Measurements from ENCODE around the gene GID8. TPM values are rescaled to one million over a fixed set of nuclear protein-coding genes. Genes with fewer than 3 reads are reported as not detected.
A peak's percentile ranks its signal among the peaks of the same experiment; 100 is the strongest.

Gene GID8
- total and polyA plus RNA-seq, 2 donors (not counting 3 experiments of a cell fraction or from before 2014, with no cell fraction given): 25.3 to 34.6 TPM

GRCh38 chr20:62929051-62929538 is 8.9 kb upstream of the GID8 start:
- TF ChIP-seq FOS (IDR thresholded peaks at IDR 0.05; ENCODE audit: borderline replicate concordance, insufficient read depth, low read length) (no peak), POLR2AphosphoS5 (IDR thresholded peaks at IDR 0.05; ENCODE audit: insufficient read depth, low read depth, low read length) (peak; percentile 36)
- TF ChIP-seq, protein P1, sequence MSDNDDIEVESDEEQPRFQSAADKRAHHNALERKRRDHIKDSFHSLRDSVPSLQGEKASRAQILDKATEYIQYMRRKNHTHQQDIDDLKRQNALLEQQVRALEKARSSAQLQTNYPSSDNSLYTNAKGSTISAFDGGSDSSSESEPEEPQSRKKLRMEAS (IDR thresholded peaks at IDR 0.05; ENCODE audit: insufficient read depth, insufficient read length): no peak
- Histone ChIP-seq H3K9me1 (replicated peaks; ENCODE audit: control insufficient read depth, extremely low read depth, insufficient read depth, low read length) (no peaks in the 10 kb centered on the region), H2AFZ (ENCODE audit: low read depth, low read length) (no peak overlapping the region), H3K36me3 (ENCODE audit: control insufficient read depth in 2 of 2, extremely low read depth in 1 of 2, insufficient read depth in 2 of 2, low read length in 2 of 2) (peaks cover 2 to 4% of the 10 kb centered on the region in 2 experiments), H3K9me3 (replicated peaks; ENCODE audit: control insufficient read depth, insufficient read depth, low read length) (no peaks in the 10 kb centered on the region), H3K79me2 (ENCODE audit: control insufficient read depth, insufficient read depth, low read length) (peaks cover 94% of the 10 kb centered on the region), H3K27ac (ENCODE audit: insufficient read depth, low read depth, low read length) (peak overlapping the region; percentile 41), H3K4me1 (ENCODE audit: control insufficient read depth, extremely low read depth, insufficient read depth, low read length) (peaks cover 34% of the 10 kb centered on the region), H3K9ac (replicated peaks; ENCODE audit: extremely low read depth, insufficient read depth, low read length) (peak overlapping the region; percentile 60), H3K4me2 (ENCODE audit: insufficient read depth, low read length) (peak overlapping the region; percentile 64), H3K27me3 (ENCODE audit: control insufficient read depth in 2 of 2, insufficient read depth in 2 of 2, low read length in 2 of 2) (no peaks in the 10 kb centered on the region), H3K4me3 (replicated peaks in 1 of 3; ENCODE audit: insufficient read depth in 1 of 3, low read depth in 1 of 3, low read length in 3 of 3) (peak overlapping the region; percentile 8 to 59 (median 58)), H4K20me1 (replicated peaks; ENCODE audit: control insufficient read depth, extremely low read depth, insufficient read depth, low read length) (no peaks in the 10 kb centered on the region)
- POLR2A ChIA-PET: no interaction called here
- DNase-seq (ENCODE audit: low read depth, low spot score) (peak; percentile 54), FAIRE-seq (peak; percentile 69)
- CTCF ChIA-PET: interaction anchor here (1.3 kb wide), 1 partner anchor 28 kb away, joined by 5 read pairs; no protein-coding TSS in a partner anchor
- dilution Hi-C loops (cut with MboI; ENCODE audit: extremely low pct_ligation_motif_present, low sequenced_read_pairs): no loop called here
- BruUV-seq (replicated peaks): no TSS peak
- intact Hi-C loops (cut with micrococcal nuclease): loop anchor here (1.0 kb wide), 1 partner anchor 8 kb away; no protein-coding TSS in a partner anchor

DNA sequence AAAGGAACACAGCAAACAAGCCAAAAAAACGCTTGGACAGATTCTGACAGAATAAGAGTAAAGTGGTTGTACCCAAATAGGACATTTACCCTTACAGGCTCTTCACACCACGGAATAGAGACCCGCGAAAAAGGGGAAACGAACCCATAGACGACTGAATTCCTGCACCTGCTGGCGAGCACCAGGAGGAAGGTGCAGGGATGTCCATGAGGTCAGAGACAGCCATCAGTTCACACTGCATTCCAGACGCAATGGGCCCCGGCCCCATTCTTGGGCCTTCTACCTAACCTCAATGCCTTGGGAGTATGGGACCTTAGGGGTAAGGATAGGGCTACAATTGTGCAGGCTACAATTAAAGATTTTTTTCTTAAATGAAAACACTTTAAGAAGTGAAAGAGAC is 6.5 kb upstream of the GID8 start:
- Histone ChIP-seq H3K4me2 (ENCODE audit: insufficient read depth, low read length) (no peak overlapping the region), H3K36me3 (ENCODE audit: control insufficient read depth in 2 of 2, extremely low read depth in 1 of 2, insufficient read depth in 2 of 2, low read length in 2 of 2) (peaks cover 2 to 8% of the 10 kb centered on the region in 2 experiments), H3K79me2 (ENCODE audit: control insufficient read depth, insufficient read depth, low read length) (peaks cover 98% of the 10 kb centered on the region), H3K9me1 (replicated peaks; ENCODE audit: control insufficient read depth, extremely low read depth, insufficient read depth, low read length) (no peaks in the 10 kb centered on the region), H4K20me1 (replicated peaks; ENCODE audit: control insufficient read depth, extremely low read depth, insufficient read depth, low read length) (no peaks in the 10 kb centered on the region), H3K4me3 (replicated peaks in 1 of 3; ENCODE audit: insufficient read depth in 1 of 3, low read depth in 1 of 3, low read length in 3 of 3) (no peak overlapping the region), H3K27me3 (ENCODE audit: control insufficient read depth in 2 of 2, insufficient read depth in 2 of 2, low read length in 2 of 2) (no peaks in the 10 kb centered on the region), H3K9ac (replicated peaks; ENCODE audit: extremely low read depth, insufficient read depth, low read length) (no peak overlapping the region), H3K9me3 (replicated peaks; ENCODE audit: control insufficient read depth, insufficient read depth, low read length) (no peaks in the 10 kb centered on the region), H3K4me1 (ENCODE audit: control insufficient read depth, extremely low read depth, insufficient read depth, low read length) (peaks cover 22% of the 10 kb centered on the region), H3K27ac (ENCODE audit: insufficient read depth, low read depth, low read length) (no peak overlapping the region), H2AFZ (ENCODE audit: low read depth, low read length) (no peak overlapping the region)
- CTCF ChIA-PET: no interaction called here
- intact Hi-C loops (cut with micrococcal nuclease): no loop called here
- FAIRE-seq (no peak), DNase-seq (ENCODE audit: low read depth, low spot score) (no peak)
- POLR2A ChIA-PET: no interaction called here
- dilution Hi-C loops (cut with MboI; ENCODE audit: extremely low pct_ligation_motif_present, low sequenced_read_pairs): no loop called here
- TF ChIP-seq GATA2 (IDR thresholded peaks at IDR 0.05; ENCODE audit: insufficient read depth, insufficient read length, low read depth, low read length): no peak
- TF ChIP-seq JUN (IDR thresholded peaks at IDR 0.05; ENCODE audit: borderline replicate concordance, insufficient read depth, insufficient read length, low read depth): no peak
- TF ChIP-seq, protein P1 (IDR thresholded peaks at IDR 0.05; ENCODE audit: insufficient read depth, insufficient read length): no peak
- no peak for TF ChIP-seq MYC (IDR thresholded peaks at IDR 0.05; ENCODE audit: low read depth, low read length)
- TF ChIP-seq POLR2A (IDR thresholded peaks at IDR 0.05; ENCODE audit: low read depth, low read length): no peak
- TF ChIP-seq, protein P2, sequence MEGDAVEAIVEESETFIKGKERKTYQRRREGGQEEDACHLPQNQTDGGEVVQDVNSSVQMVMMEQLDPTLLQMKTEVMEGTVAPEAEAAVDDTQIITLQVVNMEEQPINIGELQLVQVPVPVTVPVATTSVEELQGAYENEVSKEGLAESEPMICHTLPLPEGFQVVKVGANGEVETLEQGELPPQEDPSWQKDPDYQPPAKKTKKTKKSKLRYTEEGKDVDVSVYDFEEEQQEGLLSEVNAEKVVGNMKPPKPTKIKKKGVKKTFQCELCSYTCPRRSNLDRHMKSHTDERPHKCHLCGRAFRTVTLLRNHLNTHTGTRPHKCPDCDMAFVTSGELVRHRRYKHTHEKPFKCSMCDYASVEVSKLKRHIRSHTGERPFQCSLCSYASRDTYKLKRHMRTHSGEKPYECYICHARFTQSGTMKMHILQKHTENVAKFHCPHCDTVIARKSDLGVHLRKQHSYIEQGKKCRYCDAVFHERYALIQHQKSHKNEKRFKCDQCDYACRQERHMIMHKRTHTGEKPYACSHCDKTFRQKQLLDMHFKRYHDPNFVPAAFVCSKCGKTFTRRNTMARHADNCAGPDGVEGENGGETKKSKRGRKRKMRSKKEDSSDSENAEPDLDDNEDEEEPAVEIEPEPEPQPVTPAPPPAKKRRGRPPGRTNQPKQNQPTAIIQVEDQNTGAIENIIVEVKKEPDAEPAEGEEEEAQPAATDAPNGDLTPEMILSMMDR (IDR thresholded peaks at IDR 0.05; ENCODE audit: extremely low read depth in 1 of 2, insufficient read depth in 1 of 2, low read depth in 1 of 2, low read length in 2 of 2): no peak
- no peak for TF ChIP-seq EZH2 (IDR thresholded peaks at IDR 0.05; ENCODE audit: borderline replicate concordance, low read depth, low read length, severe bottlenecking)
- TF ChIP-seq FOS (IDR thresholded peaks at IDR 0.05; ENCODE audit: borderline replicate concordance, insufficient read depth, low read length): no peak
- no peak for TF ChIP-seq POLR2AphosphoS5 (IDR thresholded peaks at IDR 0.05; ENCODE audit: insufficient read depth, low read depth, low read length)
- no TSS peak for BruUV-seq (replicated peaks)
